Activated naive CD8-positive, alpha-beta T cell treated with anti-CD3 and anti-CD28 coated beads, Interleukin-2, amount 10 ng/mL, durations not matched to agents 7 days and 5 days (primary cell): ENCODE results near the gene FUCA1. TPM values are rescaled to one million over a fixed set of nuclear protein-coding genes. Genes with fewer than 3 reads are reported as not detected.
A peak's percentile ranks its signal among the peaks of the same experiment; 100 is the strongest.
"Not testable (repeated sequence)": the region's sequence is repeated elsewhere in the genome, so short reads cannot be mapped to it uniquely, and the experiment has no call there.

Source experiments
- ATAC-seq: fragments of 150-1000 bp; cut with Tn5 transposase; one replicate; pipeline ENCODE4 v1.10.0; 2021; ENCODE audit warnings: low read depth, moderate library complexity
- POLR2A ChIA-PET: fragments of 350-600 bp; sonication (Branson Sonifier 250); formaldehyde crosslinking; loops from one replicate; lab custom pipeline; 2021; ENCODE audit warnings: antibody characterized with exemption; lab: Charles Lee
- DNase-seq: peaks from one replicate; pipeline ENCODE4 v3.0.0; 2021
- H3K27ac Mint-ChIP-seq: one replicate; pipeline ENCODE4 v1.8.0; 2022; ENCODE audit warnings: mild to moderate bottlenecking, mixed read lengths
- H3K27me3 Mint-ChIP-seq: one replicate; pipeline ENCODE4 v1.8.0; 2022; ENCODE audit warnings: mild to moderate bottlenecking, moderate library complexity, mixed read lengths
- H3K36me3 Mint-ChIP-seq: one replicate; pipeline ENCODE4 v1.8.0; 2021; ENCODE audit warnings: mild to moderate bottlenecking, mixed read lengths
- H3K4me1 Mint-ChIP-seq: one replicate; pipeline ENCODE4 v1.8.0; 2021; ENCODE audit warnings: mixed read lengths
- H3K4me3 Mint-ChIP-seq: one replicate; pipeline ENCODE4 v1.8.0; 2022; ENCODE audit warnings: mild to moderate bottlenecking, moderate library complexity, mixed read lengths
- H3K9me3 Mint-ChIP-seq: one replicate; pipeline ENCODE4 v1.8.0; 2021; ENCODE audit warnings: mixed read lengths
- total RNA-seq, 2 experiments: library from RNA; stranded (reverse); gene quantifications; one replicate each; pipeline ENCODE4 v1.2.3, GENCODE V29; 2021

The FUCA1 gene
- total RNA-seq, 2 experiments from 2014 or later, result 17.2 to 19.6 TPM

GRCh38 chr1:23848673-23849616, 19.1 kb downstream of the FUCA1 start:
- Mint-ChIP-seq H3K4me1 (no peaks in the 10 kb centered on the region), H3K4me3 (no peak overlapping the region), H3K9me3 (no peaks in the 10 kb centered on the region), H3K36me3 (peaks cover 34% of the 10 kb centered on the region), H3K27ac (no peak overlapping the region), H3K27me3 (no peaks in the 10 kb centered on the region)
- POLR2A ChIA-PET, result no interaction called here
- DNase-seq, result no peak
- ATAC-seq, result no peak

GRCh38 chr1:23847482-23848095, 20.5 kb downstream of the FUCA1 start:
- peaks cover 33% of the 10 kb centered on the region for H3K36me3 Mint-ChIP-seq
- DNase-seq, H3K27me3 Mint-ChIP-seq, H3K4me1 Mint-ChIP-seq, H3K9me3 Mint-ChIP-seq, ATAC-seq, POLR2A ChIA-PET, H3K27ac Mint-ChIP-seq, H3K4me3 Mint-ChIP-seq: not testable (repeated sequence)

- H3K27ac Mint-ChIP-seq, result no peak overlapping the region
- no peak overlapping the region for H3K4me3 Mint-ChIP-seq
Observed at GRCh38 chr1:23845163-23845562, 22.9 kb downstream of the FUCA1 start.

GRCh38 chr1:23843644-23844043, 24.4 kb downstream of the FUCA1 start:
- DNase-seq (no peak), ATAC-seq (no peak)
- POLR2A ChIA-PET, result no interaction called here
- H3K9me3 Mint-ChIP-seq, result no peaks in the 10 kb centered on the region
- peaks cover 7% of the 10 kb centered on the region for H3K27me3 Mint-ChIP-seq
- peaks cover under 1% of the 10 kb centered on the region for H3K4me1 Mint-ChIP-seq
- H3K27ac Mint-ChIP-seq, result no peak overlapping the region
- H3K4me3 Mint-ChIP-seq, result no peak overlapping the region
- H3K36me3 Mint-ChIP-seq, result peaks cover 25% of the 10 kb centered on the region

More at GRCh38 chr1:23845163-23845562, 22.9 kb downstream of the FUCA1 start:
- Mint-ChIP-seq H3K4me1 (no peaks in the 10 kb centered on the region), H3K9me3 (no peaks in the 10 kb centered on the region), H3K36me3 (peaks cover 25% of the 10 kb centered on the region), H3K27me3 (peaks cover 7% of the 10 kb centered on the region)
- POLR2A ChIA-PET, result no interaction called here
- no peak for DNase-seq
- ATAC-seq, result no peak

GRCh38 chr1:23838401-23838866, 29.7 kb downstream of the FUCA1 start:
- Mint-ChIP-seq H3K27ac (peak overlapping the region; percentile 6), H3K4me1 (peaks cover 9% of the 10 kb centered on the region), H3K27me3 (peaks cover 10% of the 10 kb centered on the region), H3K36me3 (no peaks in the 10 kb centered on the region), H3K9me3 (no peaks in the 10 kb centered on the region), H3K4me3 (peak overlapping the region; percentile 82)
- peak; percentile 77 for DNase-seq
- ATAC-seq, result peak; percentile 97
- POLR2A ChIA-PET, result interaction anchor here (0.6 to 1.2 kb wide), 5 partner anchors 13 to 697 kb away, joined by 3 to 8 read pairs (median 3); partner anchors contain the start of gene HMGCL

GRCh38 chr1:23837908-23838307, 30.2 kb downstream of the FUCA1 start:
- POLR2A ChIA-PET, result interaction anchor here (0.6 to 1.2 kb wide), 2 partner anchors 13 to 140 kb away, joined by 3 to 4 read pairs; partner anchors contain the start of gene HMGCL
- no peak for ATAC-seq
- peak; percentile 39 for DNase-seq
- Mint-ChIP-seq H3K4me3 (peak overlapping the region; percentile 82), H3K36me3 (no peaks in the 10 kb centered on the region), H3K4me1 (peaks cover 9% of the 10 kb centered on the region), H3K27ac (peak overlapping the region; percentile 6), H3K27me3 (peaks cover 12% of the 10 kb centered on the region), H3K9me3 (no peaks in the 10 kb centered on the region)

GRCh38 chr1:23836037-23836436, 32.1 kb downstream of the FUCA1 start:
- no peak overlapping the region for H3K27ac Mint-ChIP-seq
- no peak overlapping the region for H3K4me3 Mint-ChIP-seq
- ATAC-seq (no peak), DNase-seq (no peak)
- peaks cover 6% of the 10 kb centered on the region for H3K27me3 Mint-ChIP-seq
- no peaks in the 10 kb centered on the region for H3K9me3 Mint-ChIP-seq
- POLR2A ChIA-PET, result no interaction called here
- peaks cover 9% of the 10 kb centered on the region for H3K4me1 Mint-ChIP-seq
- H3K36me3 Mint-ChIP-seq, result no peaks in the 10 kb centered on the region

GRCh38 chr1:23834156-23834555, 33.9 kb downstream of the FUCA1 start:
- H3K36me3 Mint-ChIP-seq, H3K4me1 Mint-ChIP-seq, H3K27me3 Mint-ChIP-seq, DNase-seq, ATAC-seq, H3K9me3 Mint-ChIP-seq, H3K27ac Mint-ChIP-seq, POLR2A ChIA-PET, H3K4me3 Mint-ChIP-seq: not testable (repeated sequence)

GRCh38 chr1:23827717-23828116, 40.4 kb downstream of the FUCA1 start:
- peaks cover 11% of the 10 kb centered on the region for H3K4me1 Mint-ChIP-seq
- DNase-seq (no peak), ATAC-seq (no peak)
- H3K9me3 Mint-ChIP-seq, result no peaks in the 10 kb centered on the region
- H3K36me3 Mint-ChIP-seq, result peaks cover 1% of the 10 kb centered on the region
- no peaks in the 10 kb centered on the region for H3K27me3 Mint-ChIP-seq
- H3K4me3 Mint-ChIP-seq, result no peak overlapping the region
- POLR2A ChIA-PET, result interaction anchor here (0.6 kb wide), 1 partner anchor 15 kb away, joined by 3 read pairs; no protein-coding TSS in a partner anchor
- no peak overlapping the region for H3K27ac Mint-ChIP-seq

GRCh38 chr1:23826590-23826989, 41.5 kb downstream of the FUCA1 start:
- POLR2A ChIA-PET, H3K4me3 Mint-ChIP-seq, H3K27me3 Mint-ChIP-seq, H3K36me3 Mint-ChIP-seq, H3K27ac Mint-ChIP-seq, ATAC-seq, DNase-seq, H3K9me3 Mint-ChIP-seq: not testable (repeated sequence)
- peaks cover 14% of the 10 kb centered on the region for H3K4me1 Mint-ChIP-seq

GRCh38 chr1:23825762-23826522, 42.1 kb downstream of the FUCA1 start:
- H3K36me3 Mint-ChIP-seq, result peaks cover 1% of the 10 kb centered on the region

GRCh38 chr1:23825076-23825761, 42.9 kb downstream of the FUCA1 start, which contains the start of gene HMGCL:
TSS of gene HMGCL (minus strand) at chr1:23825429. CDS start at chr1:23825415, 14 bp downstream.
- ATAC-seq (peak; percentile 98), DNase-seq (peak; percentile 90)
- POLR2A ChIA-PET, result interaction anchor here (0.6 to 2.4 kb wide), 21 partner anchors 9 to 1739 kb away, joined by 3 to 13 read pairs (median 4); partner anchors contain the start of genes GALE, PITHD1, PNRC2 and RPL11
- Mint-ChIP-seq H3K4me3 (peak within 1 kb of the TSS; percentile 88), H3K36me3 (peaks cover 4% of the 10 kb centered on the region), H3K27me3 (no peaks in the 10 kb centered on the region), H3K4me1 (peaks cover 14% of the 10 kb centered on the region), H3K9me3 (no peaks in the 10 kb centered on the region), H3K27ac (peak within 1 kb of the TSS; percentile 85)

More at GRCh38 chr1:23825762-23826522, 42.1 kb downstream of the FUCA1 start:
- no peak for ATAC-seq
- no peak for DNase-seq
- peaks cover 14% of the 10 kb centered on the region for H3K4me1 Mint-ChIP-seq
- POLR2A ChIA-PET, result interaction anchor here (0.6 to 2.4 kb wide), 19 partner anchors 9 to 1740 kb away, joined by 3 to 13 read pairs (median 4); partner anchors contain the start of genes GALE, PITHD1, PNRC2 and RPL11
- H3K27ac Mint-ChIP-seq, result peak overlapping the region; percentile 85
- no peaks in the 10 kb centered on the region for H3K27me3 Mint-ChIP-seq
- no peaks in the 10 kb centered on the region for H3K9me3 Mint-ChIP-seq
- peak overlapping the region; percentile 88 for H3K4me3 Mint-ChIP-seq
